ENCODE data around the gene DUS2.
A peak's percentile ranks its signal among the peaks of the same experiment; 100 is the strongest.

Gene DUS2

GRCh38 chr16:68055395-68055794 lies 32.3 kb downstream of the DUS2 start:
- H2AFZ ChIP-seq (ENCODE audit: low read depth, low read length): no peak overlapping the region
- DNase-seq (no peak), ATAC-seq (ENCODE audit: insufficient read depth, low read depth) (no peak)
- H4K20me1 ChIP-seq (ENCODE audit: insufficient read depth, low read length): no peaks in the 10 kb centered on the region
- H3K4me2 ChIP-seq (ENCODE audit: insufficient read depth, low read length): no peak overlapping the region
- no peak overlapping the region for H3K27ac ChIP-seq (ENCODE audit: low read length)
- no peaks in the 10 kb centered on the region for H3K27me3 ChIP-seq (ENCODE audit: insufficient read depth, low read length, poor library complexity)
- H3K9me3 ChIP-seq (ENCODE audit: insufficient read depth, low read length, severe bottlenecking): no peaks in the 10 kb centered on the region
- H3K36me3 ChIP-seq (ENCODE audit: insufficient read depth, low read length): peaks cover 46% of the 10 kb centered on the region
- no peak overlapping the region for H3K9ac ChIP-seq (ENCODE audit: low read depth, low read length)
- no peak for TF ChIP-seq EZH2 (IDR thresholded peaks at IDR 0.05; ENCODE audit: borderline replicate concordance, low read depth, low read length, severe bottlenecking)
- TF ChIP-seq, protein P1, sequence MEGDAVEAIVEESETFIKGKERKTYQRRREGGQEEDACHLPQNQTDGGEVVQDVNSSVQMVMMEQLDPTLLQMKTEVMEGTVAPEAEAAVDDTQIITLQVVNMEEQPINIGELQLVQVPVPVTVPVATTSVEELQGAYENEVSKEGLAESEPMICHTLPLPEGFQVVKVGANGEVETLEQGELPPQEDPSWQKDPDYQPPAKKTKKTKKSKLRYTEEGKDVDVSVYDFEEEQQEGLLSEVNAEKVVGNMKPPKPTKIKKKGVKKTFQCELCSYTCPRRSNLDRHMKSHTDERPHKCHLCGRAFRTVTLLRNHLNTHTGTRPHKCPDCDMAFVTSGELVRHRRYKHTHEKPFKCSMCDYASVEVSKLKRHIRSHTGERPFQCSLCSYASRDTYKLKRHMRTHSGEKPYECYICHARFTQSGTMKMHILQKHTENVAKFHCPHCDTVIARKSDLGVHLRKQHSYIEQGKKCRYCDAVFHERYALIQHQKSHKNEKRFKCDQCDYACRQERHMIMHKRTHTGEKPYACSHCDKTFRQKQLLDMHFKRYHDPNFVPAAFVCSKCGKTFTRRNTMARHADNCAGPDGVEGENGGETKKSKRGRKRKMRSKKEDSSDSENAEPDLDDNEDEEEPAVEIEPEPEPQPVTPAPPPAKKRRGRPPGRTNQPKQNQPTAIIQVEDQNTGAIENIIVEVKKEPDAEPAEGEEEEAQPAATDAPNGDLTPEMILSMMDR (IDR thresholded peaks at IDR 0.05; ENCODE audit: borderline replicate concordance, extremely low read depth, low read length, poor library complexity, severe bottlenecking): no peak
- H3K4me3 ChIP-seq (ENCODE audit: low read depth in 1 of 2, low read length in 2 of 2): no peak overlapping the region
- no peaks in the 10 kb centered on the region for H3K4me1 ChIP-seq (ENCODE audit: insufficient read depth, low read length)
- H3K79me2 ChIP-seq (ENCODE audit: insufficient read depth, low read length): no peaks in the 10 kb centered on the region

GRCh38 chr16:68059804-68060203 lies 36.7 kb downstream of the DUS2 start:
- H3K27me3 ChIP-seq (ENCODE audit: insufficient read depth, low read length, poor library complexity): no peaks in the 10 kb centered on the region
- DNase-seq (no peak), ATAC-seq (ENCODE audit: insufficient read depth, low read depth) (no peak)
- H3K4me2 ChIP-seq (ENCODE audit: insufficient read depth, low read length): no peak overlapping the region
- no peaks in the 10 kb centered on the region for H3K79me2 ChIP-seq (ENCODE audit: insufficient read depth, low read length)
- H4K20me1 ChIP-seq (ENCODE audit: insufficient read depth, low read length): no peaks in the 10 kb centered on the region
- no peak overlapping the region for H3K9ac ChIP-seq (ENCODE audit: low read depth, low read length)
- no peak overlapping the region for H3K4me3 ChIP-seq (ENCODE audit: low read depth in 1 of 2, low read length in 2 of 2)
- H2AFZ ChIP-seq (ENCODE audit: low read depth, low read length): no peak overlapping the region
- no peaks in the 10 kb centered on the region for H3K9me3 ChIP-seq (ENCODE audit: insufficient read depth, low read length, severe bottlenecking)
- peaks cover 33% of the 10 kb centered on the region for H3K36me3 ChIP-seq (ENCODE audit: insufficient read depth, low read length)
- H3K27ac ChIP-seq (ENCODE audit: low read length): no peak overlapping the region
- TF ChIP-seq, protein P1 (IDR thresholded peaks at IDR 0.05; ENCODE audit: borderline replicate concordance, extremely low read depth, low read length, poor library complexity, severe bottlenecking): no peak
- no peak for TF ChIP-seq EZH2 (IDR thresholded peaks at IDR 0.05; ENCODE audit: borderline replicate concordance, low read depth, low read length, severe bottlenecking)
- no peaks in the 10 kb centered on the region for H3K4me1 ChIP-seq (ENCODE audit: insufficient read depth, low read length)

GRCh38 chr16:68061396-68061795 lies 38.3 kb downstream of the DUS2 start:
- no peak for TF ChIP-seq EZH2 (IDR thresholded peaks at IDR 0.05; ENCODE audit: borderline replicate concordance, low read depth, low read length, severe bottlenecking)
- TF ChIP-seq, protein P1 (IDR thresholded peaks at IDR 0.05; ENCODE audit: borderline replicate concordance, extremely low read depth, low read length, poor library complexity, severe bottlenecking): no peak
- Histone ChIP-seq H3K4me1 (ENCODE audit: insufficient read depth, low read length) (no peaks in the 10 kb centered on the region), H2AFZ (ENCODE audit: low read depth, low read length) (no peak overlapping the region), H4K20me1 (ENCODE audit: insufficient read depth, low read length) (no peaks in the 10 kb centered on the region), H3K9ac (ENCODE audit: low read depth, low read length) (no peak overlapping the region), H3K4me3 (ENCODE audit: low read depth in 1 of 2, low read length in 2 of 2) (no peak overlapping the region), H3K27ac (ENCODE audit: low read length) (no peak overlapping the region), H3K4me2 (ENCODE audit: insufficient read depth, low read length) (no peak overlapping the region), H3K27me3 (ENCODE audit: insufficient read depth, low read length, poor library complexity) (no peaks in the 10 kb centered on the region), H3K79me2 (ENCODE audit: insufficient read depth, low read length) (no peaks in the 10 kb centered on the region), H3K36me3 (ENCODE audit: insufficient read depth, low read length) (peaks cover 24% of the 10 kb centered on the region), H3K9me3 (ENCODE audit: insufficient read depth, low read length, severe bottlenecking) (no peaks in the 10 kb centered on the region)
- no peak for ATAC-seq (ENCODE audit: insufficient read depth, low read depth)
- DNase-seq: no peak

DNA sequence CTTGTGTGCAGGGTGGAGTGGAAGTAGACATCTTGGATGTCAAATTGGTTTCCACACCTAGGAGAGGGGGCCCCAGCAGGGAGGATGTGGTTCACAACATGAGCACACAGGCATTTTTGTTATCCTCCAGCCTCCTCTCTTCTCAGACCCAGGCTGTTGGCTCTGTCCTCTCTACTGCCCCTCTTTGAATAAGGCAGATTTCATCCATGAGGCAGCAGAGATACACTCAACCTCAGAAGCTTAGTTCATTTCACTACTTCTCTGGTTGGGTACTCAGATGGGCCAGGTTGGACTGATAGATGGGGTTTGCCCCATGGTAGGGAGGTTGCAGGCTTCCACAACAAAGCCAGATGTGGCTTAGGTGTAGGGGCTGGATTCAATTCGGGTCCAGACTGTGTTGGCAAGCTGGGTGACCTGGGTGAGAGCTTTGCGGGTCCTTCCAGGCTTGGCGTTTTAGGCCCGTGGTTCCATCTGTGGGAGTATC lies 39.9 kb downstream of the DUS2 start:
- peak; percentile 50 for DNase-seq
- TF ChIP-seq, protein P1 (IDR thresholded peaks at IDR 0.05; ENCODE audit: borderline replicate concordance, extremely low read depth, low read length, poor library complexity, severe bottlenecking): no peak
- TF ChIP-seq EZH2 (IDR thresholded peaks at IDR 0.05; ENCODE audit: borderline replicate concordance, low read depth, low read length, severe bottlenecking): no peak

More for the DNA sequence above, 39.9 kb downstream of the DUS2 start:
- Histone ChIP-seq H3K4me3 (ENCODE audit: low read depth in 1 of 2, low read length in 2 of 2) (no peak overlapping the region), H3K36me3 (ENCODE audit: insufficient read depth, low read length) (peaks cover 26% of the 10 kb centered on the region), H3K79me2 (ENCODE audit: insufficient read depth, low read length) (no peaks in the 10 kb centered on the region), H2AFZ (ENCODE audit: low read depth, low read length) (no peak overlapping the region), H3K9ac (ENCODE audit: low read depth, low read length) (no peak overlapping the region), H3K27ac (ENCODE audit: low read length) (no peak overlapping the region), H4K20me1 (ENCODE audit: insufficient read depth, low read length) (no peaks in the 10 kb centered on the region), H3K9me3 (ENCODE audit: insufficient read depth, low read length, severe bottlenecking) (no peaks in the 10 kb centered on the region), H3K4me2 (ENCODE audit: insufficient read depth, low read length) (no peak overlapping the region), H3K4me1 (ENCODE audit: insufficient read depth, low read length) (no peaks in the 10 kb centered on the region), H3K27me3 (ENCODE audit: insufficient read depth, low read length, poor library complexity) (no peaks in the 10 kb centered on the region)
- peak; percentile 70 for ATAC-seq (ENCODE audit: insufficient read depth, low read depth)
